Liver (tissue), 9 donors: ENCODE results near the gene NEK6. TPM values are rescaled to one million over a fixed set of nuclear protein-coding genes. Genes with fewer than 3 reads are reported as not detected.

Source experiments
- DNase-seq: peaks from one replicate; pipeline ENCODE4 v3.0.0-alpha.2; 2017; ENCODE audit warnings: low spot score
- H3K27ac ChIP-seq, 2 donors: one replicate each; pipeline ENCODE4 v1.7.0; 2013; ENCODE audit warnings: inconsistent platforms in 2 of 2, low read length in 2 of 2, control low read depth in 1 of 2, low read depth in 1 of 2, mild to moderate bottlenecking in 1 of 2
- H3K27me3 ChIP-seq, 4 donors: one replicate each; pipeline versions ENCODE4 v1.6.1 to v1.7.0; 2013; ENCODE audit warnings: low read length in 3 of 4, inconsistent platforms in 1 of 4, mild to moderate bottlenecking in 1 of 4, moderate library complexity in 1 of 4; ENCODE audit not compliant: control insufficient read depth in 4 of 4, insufficient read depth in 4 of 4
- H3K36me3 ChIP-seq, 4 donors: one replicate each; pipeline versions ENCODE4 v1.6.1 to v1.7.0; 2013; ENCODE audit warnings: low read length in 3 of 4, mild to moderate bottlenecking in 3 of 4, low read depth in 1 of 4, moderate library complexity in 1 of 4; ENCODE audit not compliant: control insufficient read depth in 4 of 4, insufficient read depth in 3 of 4
- H3K4me1 ChIP-seq, 4 donors: one replicate each; pipeline versions ENCODE4 v1.6.1 to v1.7.0; 2013; ENCODE audit warnings: low read length in 3 of 4, mild to moderate bottlenecking in 3 of 4, moderate library complexity in 1 of 4; ENCODE audit not compliant: control insufficient read depth in 4 of 4, insufficient read depth in 4 of 4
- H3K4me3 ChIP-seq, 3 donors: one replicate each; pipeline versions ENCODE4 v1.6.1 to v1.7.0; 2013; ENCODE audit warnings: low read length in 3 of 3, control low read depth in 1 of 3, low read depth in 1 of 3, mild to moderate bottlenecking in 1 of 3
- H3K9ac ChIP-seq, 2 donors: one replicate each; pipeline ENCODE4 v1.7.0; 2013; ENCODE audit warnings: low read length in 2 of 2, mild to moderate bottlenecking in 2 of 2, moderate library complexity in 2 of 2, control low read depth in 1 of 2, low read depth in 1 of 2
- H3K9me3 ChIP-seq, 4 donors: one replicate each; pipeline versions ENCODE4 v1.6.1 to v1.7.0; 2013; ENCODE audit warnings: low read length in 3 of 4; ENCODE audit not compliant: control insufficient read depth in 4 of 4
- EGR1 ChIP-seq, 2 donors: IDR thresholded peaks; 2 replicates each; pipeline ENCODE4 v1.6.1; 2016 to 2018; ENCODE audit warnings: antibody characterized with exemption in 2 of 2, low read depth in 2 of 2
- FOXA1 ChIP-seq: IDR thresholded peaks from 2 replicates; pipeline ENCODE4 v1.6.1; 2016; ENCODE audit warnings: antibody characterized with exemption
- FOXA2 ChIP-seq: IDR thresholded peaks from 2 replicates; pipeline ENCODE4 v1.6.1; 2016; ENCODE audit warnings: antibody characterized with exemption
- GABPA ChIP-seq, 2 donors: IDR thresholded peaks in 1 of 2; conservative IDR thresholded peaks in 1 of 2; 2 replicates each; pipeline ENCODE4 v1.6.1; 2016; ENCODE audit warnings: antibody characterized with exemption in 2 of 2, mild to moderate bottlenecking in 1 of 2, moderate library complexity in 1 of 2
- HNF4A ChIP-seq, 2 donors: conservative IDR thresholded peaks; 2 replicates each; pipeline ENCODE4 v1.6.1; 2016; ENCODE audit warnings: antibody characterized with exemption in 2 of 2, mild to moderate bottlenecking in 2 of 2
- HNF4G ChIP-seq: IDR thresholded peaks from 2 replicates; pipeline ENCODE4 v1.6.1; 2016; ENCODE audit warnings: antibody characterized with exemption
- NR2F2 ChIP-seq: IDR thresholded peaks from 2 replicates; pipeline ENCODE4 v1.6.1; 2016; ENCODE audit warnings: antibody characterized with exemption
- RAD21 ChIP-seq, 2 donors: IDR thresholded peaks; 2 replicates each; pipeline ENCODE4 v1.6.1; 2016; ENCODE audit warnings: antibody characterized with exemption in 2 of 2, mild to moderate bottlenecking in 2 of 2
- RXRA ChIP-seq, 2 donors: IDR thresholded peaks; 2 replicates each; pipeline ENCODE4 v1.6.1; 2017 to 2018; ENCODE audit warnings: antibody characterized with exemption in 2 of 2, mild to moderate bottlenecking in 1 of 2
- SP1 ChIP-seq: IDR thresholded peaks from 2 replicates; pipeline ENCODE4 v1.6.1; 2018; ENCODE audit warnings: antibody characterized with exemption, mild to moderate bottlenecking
- YY1 ChIP-seq: IDR thresholded peaks from 2 replicates; pipeline ENCODE4 v1.6.1; 2016; ENCODE audit warnings: antibody characterized with exemption, mild to moderate bottlenecking
- WGBS: extraction: QIAGEN DNeasy Blood & Tissue Kit; methylation state at CpG from one replicate; pipeline ENCODE4 v1.1.7; 2013; 5-methylcytosine and 5-hydroxymethylcytosine counted together
- polyA plus RNA-seq, 2 donors: library from polyadenylated mRNA; stranded (reverse) in 1 of 2; unstranded in 1 of 2; fragments of 200-250 nt in 1 of 2; fragments of >200 nt in 1 of 2; fragmentation: Nextera tagmentation in 1 of 2; extraction: Ambion mirVana in 1 of 2; gene quantifications; one replicate each; pipeline versions ENCODE4 v1.2.1 to v1.2.3, GENCODE V29; 2013 to 2015
- total RNA-seq, 2 donors: library from RNA; depleted of rRNA; stranded (reverse); fragments of >200 nt; gene quantifications; one replicate each; pipeline ENCODE4 v1.2.3, GENCODE V29; 2014
- TF ChIP-seq, protein P1 (sequence below): IDR thresholded peaks from 2 replicates; pipeline ENCODE4 v1.6.1; 2016; ENCODE audit warnings: antibody characterized with exemption, mild to moderate bottlenecking
- TF ChIP-seq, protein P2 (sequence below): IDR thresholded peaks from 2 replicates; pipeline ENCODE4 v1.6.1; 2016; ENCODE audit warnings: antibody characterized with exemption
- TF ChIP-seq, protein P3 (sequence below): IDR thresholded peaks from 2 replicates; pipeline ENCODE4 v1.6.1; 2016; ENCODE audit warnings: antibody characterized with exemption
- TF ChIP-seq, protein P4 (sequence below): IDR thresholded peaks from 2 replicates; pipeline ENCODE4 v1.6.1; 2016; ENCODE audit warnings: antibody characterized with exemption
- TF ChIP-seq, protein P5 (sequence below): fragments of 150-350 bp; IDR thresholded peaks from 2 replicates; pipeline ENCODE4 v1.5.1; 2017; ENCODE audit warnings: improper control_type of control experiment, low read depth, low read length; ENCODE audit not compliant: missing input control
- donor health status: healthy.
- donor health status: healthy.
- donor health status: healthy.
- donor health status: healthy.
- donor health status: healthy.

The NEK6 gene
- total and polyA plus RNA-seq, 4 donors = 32.5 to 49.7 (median 42.5) TPM

DNA sequence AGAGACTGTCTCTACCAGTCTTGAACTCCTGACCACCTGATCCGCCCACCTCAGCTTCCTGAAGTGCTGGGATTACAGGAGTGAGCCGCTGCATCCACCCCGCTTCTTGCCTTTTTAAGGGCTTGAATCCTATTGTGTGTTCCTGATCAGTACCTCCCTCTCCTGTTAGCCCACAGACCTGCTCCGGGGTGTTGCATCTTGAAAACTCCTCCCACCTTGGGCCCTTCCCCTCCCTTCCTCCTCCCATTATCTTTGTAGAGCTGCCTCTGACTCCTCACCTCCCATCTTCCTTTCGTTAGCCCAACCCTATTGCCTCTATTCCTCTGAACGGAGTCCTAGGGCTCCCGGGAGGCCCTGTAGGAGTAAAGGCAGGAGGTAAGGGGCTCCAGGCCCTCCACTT, 48.5 kb upstream of the NEK6 start:
- Histone ChIP-seq H3K36me3 (no peaks in the 10 kb centered on the region), H3K27ac (no peak overlapping the region), H3K9me3 (no peaks in the 10 kb centered on the region), H3K4me3 (no peak overlapping the region), H3K9ac (no peak overlapping the region), H3K27me3 (no peaks in the 10 kb centered on the region), H3K4me1 (peaks cover 0 to 8% (median 0%) of the 10 kb centered on the region in 4 donors)
- TF ChIP-seq, protein P1, sequence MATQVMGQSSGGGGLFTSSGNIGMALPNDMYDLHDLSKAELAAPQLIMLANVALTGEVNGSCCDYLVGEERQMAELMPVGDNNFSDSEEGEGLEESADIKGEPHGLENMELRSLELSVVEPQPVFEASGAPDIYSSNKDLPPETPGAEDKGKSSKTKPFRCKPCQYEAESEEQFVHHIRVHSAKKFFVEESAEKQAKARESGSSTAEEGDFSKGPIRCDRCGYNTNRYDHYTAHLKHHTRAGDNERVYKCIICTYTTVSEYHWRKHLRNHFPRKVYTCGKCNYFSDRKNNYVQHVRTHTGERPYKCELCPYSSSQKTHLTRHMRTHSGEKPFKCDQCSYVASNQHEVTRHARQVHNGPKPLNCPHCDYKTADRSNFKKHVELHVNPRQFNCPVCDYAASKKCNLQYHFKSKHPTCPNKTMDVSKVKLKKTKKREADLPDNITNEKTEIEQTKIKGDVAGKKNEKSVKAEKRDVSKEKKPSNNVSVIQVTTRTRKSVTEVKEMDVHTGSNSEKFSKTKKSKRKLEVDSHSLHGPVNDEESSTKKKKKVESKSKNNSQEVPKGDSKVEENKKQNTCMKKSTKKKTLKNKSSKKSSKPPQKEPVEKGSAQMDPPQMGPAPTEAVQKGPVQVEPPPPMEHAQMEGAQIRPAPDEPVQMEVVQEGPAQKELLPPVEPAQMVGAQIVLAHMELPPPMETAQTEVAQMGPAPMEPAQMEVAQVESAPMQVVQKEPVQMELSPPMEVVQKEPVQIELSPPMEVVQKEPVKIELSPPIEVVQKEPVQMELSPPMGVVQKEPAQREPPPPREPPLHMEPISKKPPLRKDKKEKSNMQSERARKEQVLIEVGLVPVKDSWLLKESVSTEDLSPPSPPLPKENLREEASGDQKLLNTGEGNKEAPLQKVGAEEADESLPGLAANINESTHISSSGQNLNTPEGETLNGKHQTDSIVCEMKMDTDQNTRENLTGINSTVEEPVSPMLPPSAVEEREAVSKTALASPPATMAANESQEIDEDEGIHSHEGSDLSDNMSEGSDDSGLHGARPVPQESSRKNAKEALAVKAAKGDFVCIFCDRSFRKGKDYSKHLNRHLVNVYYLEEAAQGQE = no peak
- TF ChIP-seq, protein P2, sequence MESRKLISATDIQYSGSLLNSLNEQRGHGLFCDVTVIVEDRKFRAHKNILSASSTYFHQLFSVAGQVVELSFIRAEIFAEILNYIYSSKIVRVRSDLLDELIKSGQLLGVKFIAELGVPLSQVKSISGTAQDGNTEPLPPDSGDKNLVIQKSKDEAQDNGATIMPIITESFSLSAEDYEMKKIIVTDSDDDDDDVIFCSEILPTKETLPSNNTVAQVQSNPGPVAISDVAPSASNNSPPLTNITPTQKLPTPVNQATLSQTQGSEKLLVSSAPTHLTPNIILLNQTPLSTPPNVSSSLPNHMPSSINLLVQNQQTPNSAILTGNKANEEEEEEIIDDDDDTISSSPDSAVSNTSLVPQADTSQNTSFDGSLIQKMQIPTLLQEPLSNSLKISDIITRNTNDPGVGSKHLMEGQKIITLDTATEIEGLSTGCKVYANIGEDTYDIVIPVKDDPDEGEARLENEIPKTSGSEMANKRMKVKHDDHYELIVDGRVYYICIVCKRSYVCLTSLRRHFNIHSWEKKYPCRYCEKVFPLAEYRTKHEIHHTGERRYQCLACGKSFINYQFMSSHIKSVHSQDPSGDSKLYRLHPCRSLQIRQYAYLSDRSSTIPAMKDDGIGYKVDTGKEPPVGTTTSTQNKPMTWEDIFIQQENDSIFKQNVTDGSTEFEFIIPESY = no peak
- TF ChIP-seq HNF4G (no peak), FOXA1 (no peak), EGR1 (IDR thresholded peaks at IDR 0.05; ENCODE audit: low read depth in 2 of 2) (no peak), HNF4A (conservative IDR thresholded peaks at IDR 0.05) (no peak), NR2F2 (no peak), RAD21 (IDR thresholded peaks at IDR 0.05) (no peak), GABPA (IDR thresholded peaks at IDR 0.05 in 1 of 2, conservative IDR thresholded peaks at IDR 0.05 in 1 of 2) (no peak), FOXA2 (no peak), RXRA (IDR thresholded peaks at IDR 0.05) (no peak), YY1 (no peak), SP1 (no peak)
- TF ChIP-seq, protein P3, sequence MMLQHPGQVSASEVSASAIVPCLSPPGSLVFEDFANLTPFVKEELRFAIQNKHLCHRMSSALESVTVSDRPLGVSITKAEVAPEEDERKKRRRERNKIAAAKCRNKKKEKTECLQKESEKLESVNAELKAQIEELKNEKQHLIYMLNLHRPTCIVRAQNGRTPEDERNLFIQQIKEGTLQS = no peak
- TF ChIP-seq, protein P4, sequence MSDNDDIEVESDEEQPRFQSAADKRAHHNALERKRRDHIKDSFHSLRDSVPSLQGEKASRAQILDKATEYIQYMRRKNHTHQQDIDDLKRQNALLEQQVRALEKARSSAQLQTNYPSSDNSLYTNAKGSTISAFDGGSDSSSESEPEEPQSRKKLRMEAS = no peak
- TF ChIP-seq, protein P5, sequence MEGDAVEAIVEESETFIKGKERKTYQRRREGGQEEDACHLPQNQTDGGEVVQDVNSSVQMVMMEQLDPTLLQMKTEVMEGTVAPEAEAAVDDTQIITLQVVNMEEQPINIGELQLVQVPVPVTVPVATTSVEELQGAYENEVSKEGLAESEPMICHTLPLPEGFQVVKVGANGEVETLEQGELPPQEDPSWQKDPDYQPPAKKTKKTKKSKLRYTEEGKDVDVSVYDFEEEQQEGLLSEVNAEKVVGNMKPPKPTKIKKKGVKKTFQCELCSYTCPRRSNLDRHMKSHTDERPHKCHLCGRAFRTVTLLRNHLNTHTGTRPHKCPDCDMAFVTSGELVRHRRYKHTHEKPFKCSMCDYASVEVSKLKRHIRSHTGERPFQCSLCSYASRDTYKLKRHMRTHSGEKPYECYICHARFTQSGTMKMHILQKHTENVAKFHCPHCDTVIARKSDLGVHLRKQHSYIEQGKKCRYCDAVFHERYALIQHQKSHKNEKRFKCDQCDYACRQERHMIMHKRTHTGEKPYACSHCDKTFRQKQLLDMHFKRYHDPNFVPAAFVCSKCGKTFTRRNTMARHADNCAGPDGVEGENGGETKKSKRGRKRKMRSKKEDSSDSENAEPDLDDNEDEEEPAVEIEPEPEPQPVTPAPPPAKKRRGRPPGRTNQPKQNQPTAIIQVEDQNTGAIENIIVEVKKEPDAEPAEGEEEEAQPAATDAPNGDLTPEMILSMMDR = no peak
- no peak for DNase-seq
- 90% methylated on average over 7 of the region's 7 CpGs for WGBS

DNA sequence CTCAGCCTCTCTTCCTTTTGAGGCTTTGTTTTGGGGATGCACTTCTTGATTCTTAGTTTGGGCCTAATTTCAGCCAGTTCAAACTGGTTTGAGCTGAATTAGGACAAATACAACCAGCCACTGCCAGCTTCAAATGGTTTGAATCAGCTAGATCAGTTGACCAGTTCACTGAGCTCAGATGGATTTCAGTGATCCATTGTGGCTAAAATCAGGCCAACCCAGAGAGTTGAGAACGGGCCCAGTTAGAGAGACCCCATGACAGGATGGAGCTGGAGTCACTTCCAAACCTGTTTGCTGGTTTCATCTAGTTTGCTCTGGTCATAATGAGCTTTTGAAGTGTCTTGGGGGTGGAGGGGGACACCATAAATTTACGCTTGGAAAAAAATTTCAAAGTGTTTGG, 48.0 kb upstream of the NEK6 start:
- Histone ChIP-seq H3K36me3 (no peaks in the 10 kb centered on the region), H3K4me1 (peaks cover 0 to 10% (median 0%) of the 10 kb centered on the region in 4 donors), H3K4me3 (no peak overlapping the region), H3K27me3 (no peaks in the 10 kb centered on the region), H3K9ac (no peak overlapping the region), H3K27ac (no peak overlapping the region), H3K9me3 (no peaks in the 10 kb centered on the region)
- 98% methylated on average over 2 of the region's 2 CpGs for WGBS
- DNase-seq = no peak
- TF ChIP-seq, protein P1 = no peak
- TF ChIP-seq FOXA2 = no peak
- TF ChIP-seq EGR1 (IDR thresholded peaks at IDR 0.05; ENCODE audit: low read depth in 2 of 2) = no peak
- TF ChIP-seq, protein P2 = no peak
- TF ChIP-seq, protein P5 = no peak
- TF ChIP-seq RXRA (IDR thresholded peaks at IDR 0.05) = no peak
- TF ChIP-seq HNF4G = no peak
